Heart left ventricle (tissue), 13 donors: Measurements from ENCODE around the gene CHKA.

Experiments used
- POLR2A ChIP-seq, 2 donors: fragments of 450-650 bp; IDR thresholded peaks; one replicate each; pipeline ENCODE4 v1.6.1; 2017; ENCODE audit warnings: antibody characterized with exemption in 2 of 2, mild to moderate bottlenecking in 2 of 2, moderate library complexity in 2 of 2
- TF ChIP-seq, protein P1 (sequence below), 12 donors: fragments of 200-600 bp; sonication (generic) in 4 of 12; IDR thresholded peaks; one replicate each; pipeline versions ENCODE4 v1.5.0 to v1.8.0; 2018 to 2022; ENCODE audit warnings: antibody characterized with exemption in 12 of 12, mild to moderate bottlenecking in 5 of 12
- donor health status: ischemic (EF 13 %, LVEDD 7.1; RV severe dilation, severe dysfunction).
- donor health status: DM: no; HTN: yes; CAD: no.
- donor health status: DM: no; HTN: no; CAD: no.
- donor health status: ischemic (EF 25% LVEDD 6.9; RV normal size, moderate dysfunction).
- donor health status: ischemic (EF 25% LVEDD 5.7; RV mildly dilated, moderate dysfunction).
- donor health status: ischemic (EF 35%, LVEDD 5.7; RV mildly dilated, moderate dysfunction).
- donor health status: nonischemic (EF 11% LVEDD 7.7; RV severe dilation, severe dysfunction).
- donor health status: DM: yes; HTN: yes; CAD: no.
- donor health status: PGD.
- donor health status: ischemic (EF 29% LVEDD 5.4; RV normal size, mild dysfunction).
- donor health status: nonischemic (EF 23%, LVEDD 6.1; RV moderate dilation, normal function).

DNA sequence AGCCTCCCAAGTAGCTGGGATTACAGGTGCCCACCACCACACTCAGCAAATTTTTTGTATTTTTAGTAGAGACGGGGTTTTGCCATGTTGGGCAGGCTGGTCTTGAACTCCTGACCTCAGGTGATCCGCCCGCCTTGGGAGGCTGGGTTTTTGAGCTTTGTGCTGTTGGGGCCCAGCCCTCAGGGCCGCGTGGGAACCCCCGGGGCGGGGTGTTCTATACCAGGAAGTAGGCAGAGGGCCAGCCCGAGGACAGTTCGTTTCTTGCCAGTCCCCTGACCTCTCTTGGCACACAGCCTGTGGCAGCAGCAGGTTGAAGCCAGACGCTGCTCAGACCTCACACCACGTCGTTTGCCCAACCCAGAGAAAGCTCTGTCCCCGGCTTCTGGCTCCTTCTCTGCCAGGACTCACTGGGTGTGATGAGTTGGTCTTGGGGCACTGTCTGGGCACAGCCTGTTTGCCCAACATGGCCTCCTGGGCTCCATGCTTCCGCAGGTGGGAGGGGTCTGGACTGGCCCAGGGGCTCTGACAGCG is 24.9 kb upstream of the CHKA start:
- TF ChIP-seq, protein P1, sequence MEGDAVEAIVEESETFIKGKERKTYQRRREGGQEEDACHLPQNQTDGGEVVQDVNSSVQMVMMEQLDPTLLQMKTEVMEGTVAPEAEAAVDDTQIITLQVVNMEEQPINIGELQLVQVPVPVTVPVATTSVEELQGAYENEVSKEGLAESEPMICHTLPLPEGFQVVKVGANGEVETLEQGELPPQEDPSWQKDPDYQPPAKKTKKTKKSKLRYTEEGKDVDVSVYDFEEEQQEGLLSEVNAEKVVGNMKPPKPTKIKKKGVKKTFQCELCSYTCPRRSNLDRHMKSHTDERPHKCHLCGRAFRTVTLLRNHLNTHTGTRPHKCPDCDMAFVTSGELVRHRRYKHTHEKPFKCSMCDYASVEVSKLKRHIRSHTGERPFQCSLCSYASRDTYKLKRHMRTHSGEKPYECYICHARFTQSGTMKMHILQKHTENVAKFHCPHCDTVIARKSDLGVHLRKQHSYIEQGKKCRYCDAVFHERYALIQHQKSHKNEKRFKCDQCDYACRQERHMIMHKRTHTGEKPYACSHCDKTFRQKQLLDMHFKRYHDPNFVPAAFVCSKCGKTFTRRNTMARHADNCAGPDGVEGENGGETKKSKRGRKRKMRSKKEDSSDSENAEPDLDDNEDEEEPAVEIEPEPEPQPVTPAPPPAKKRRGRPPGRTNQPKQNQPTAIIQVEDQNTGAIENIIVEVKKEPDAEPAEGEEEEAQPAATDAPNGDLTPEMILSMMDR (IDR thresholded peaks at IDR 0.05): no peak
- TF ChIP-seq POLR2A (IDR thresholded peaks at IDR 0.05): no peak
